HG03575 (cell line): Measurements from ENCODE around the gene GATAD2A.

ENCODE experiments used
- ATAC-seq: cut with Tn5 transposase; IDR thresholded peaks from one replicate; pipeline ENCODE4 v1.9.1; 2021; ENCODE audit not compliant: unreplicated experiment, insufficient number of reproducible peaks, low FRiP score; ENCODE audit errors: extremely low read depth

Gene GATAD2A

DNA sequence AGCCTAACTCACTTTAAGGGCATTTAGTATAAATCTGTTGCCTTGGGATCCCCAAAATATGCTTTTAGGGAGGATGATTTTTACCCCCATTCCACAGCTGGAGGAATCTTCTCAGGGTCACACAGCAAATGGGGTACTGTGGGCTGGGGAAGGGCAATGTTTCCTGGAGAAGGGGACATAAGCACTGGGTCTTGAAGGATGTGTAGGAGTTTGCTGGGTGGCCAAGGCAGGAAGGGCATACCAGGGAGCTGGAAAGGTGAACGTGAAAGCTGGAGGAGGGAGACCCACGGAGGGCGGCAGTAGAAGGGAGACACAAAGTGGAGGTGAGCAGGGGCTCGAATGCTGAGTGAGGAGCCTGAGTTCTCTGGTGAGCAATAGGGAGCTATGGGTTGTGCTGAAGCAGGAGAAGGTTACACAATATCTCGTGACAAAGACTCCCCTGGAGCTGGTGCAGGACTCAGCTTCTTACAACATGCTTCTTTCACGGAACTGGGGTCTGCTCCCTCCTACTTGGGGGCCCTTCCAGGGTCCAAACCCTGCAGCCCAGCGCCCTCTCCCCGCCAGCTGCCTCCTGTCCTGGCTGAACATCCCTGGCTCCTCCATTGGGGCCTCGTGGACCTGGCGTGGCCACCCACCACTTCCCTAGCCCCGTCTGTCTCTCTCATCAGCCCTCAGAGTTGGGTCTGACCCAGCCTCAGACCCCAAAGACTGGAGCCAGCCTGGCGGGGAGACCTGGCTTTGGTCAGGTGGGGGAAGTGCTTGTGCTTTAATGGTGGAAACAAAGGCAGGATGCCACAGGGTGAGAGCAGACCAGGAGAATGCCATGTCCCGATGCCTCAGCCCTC, 143.7 kb downstream of the GATAD2A start:
- ATAC-seq = no peak

DNA sequence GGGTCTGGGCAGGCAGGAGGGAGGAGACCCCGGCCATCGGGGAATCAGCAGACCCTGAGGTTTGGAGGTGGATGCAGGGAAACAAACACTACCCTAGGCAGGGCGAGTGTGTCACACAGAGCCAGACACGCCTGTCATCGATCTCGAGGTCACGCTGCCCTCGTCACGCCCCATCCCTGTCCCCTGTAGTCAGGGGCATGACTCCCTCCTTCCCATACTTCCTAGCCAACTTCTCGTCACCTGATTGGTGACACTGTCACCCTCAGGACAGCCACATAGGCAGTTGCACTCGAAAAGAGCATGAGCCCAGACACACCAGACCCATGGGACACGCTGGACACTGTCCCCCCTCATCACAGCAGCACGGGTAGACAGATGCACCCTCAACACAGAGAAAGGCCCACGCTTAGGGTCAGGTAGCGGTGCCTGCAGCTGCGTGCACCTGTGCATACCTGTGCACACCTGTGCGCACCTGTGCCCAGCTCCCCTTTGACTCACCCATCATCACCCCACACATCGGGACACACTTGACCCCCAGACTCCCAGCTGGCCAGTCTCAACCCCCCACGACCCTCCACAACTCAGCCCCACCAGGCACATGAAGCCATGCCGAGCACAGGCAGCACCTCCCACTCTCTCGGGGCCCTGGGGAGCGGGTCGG, 144.5 kb downstream of the GATAD2A start:
- no peak for ATAC-seq

DNA sequence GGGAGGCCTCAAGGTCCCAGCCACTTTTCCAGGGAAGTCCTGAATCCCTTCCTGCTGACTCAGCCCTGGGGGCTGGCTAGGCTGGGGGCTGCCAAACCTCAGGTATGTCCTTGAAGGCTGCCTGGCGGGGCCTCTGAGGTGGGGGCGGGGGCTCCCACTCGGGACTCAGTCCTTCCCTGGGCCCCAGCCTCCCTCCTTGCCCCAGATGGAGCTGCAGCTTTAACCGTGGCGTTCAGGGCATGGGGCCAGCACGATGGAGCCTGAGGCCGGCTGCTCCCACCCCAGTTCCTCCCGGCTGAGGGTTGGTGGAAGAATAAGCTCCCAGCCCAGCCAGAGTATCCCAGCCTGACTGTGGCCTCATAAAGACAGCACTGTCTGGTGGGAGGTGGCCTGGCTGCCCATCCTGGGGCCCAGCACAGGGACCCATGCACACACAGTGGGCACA, 145.0 kb downstream of the GATAD2A start:
- ATAC-seq = no peak

DNA sequence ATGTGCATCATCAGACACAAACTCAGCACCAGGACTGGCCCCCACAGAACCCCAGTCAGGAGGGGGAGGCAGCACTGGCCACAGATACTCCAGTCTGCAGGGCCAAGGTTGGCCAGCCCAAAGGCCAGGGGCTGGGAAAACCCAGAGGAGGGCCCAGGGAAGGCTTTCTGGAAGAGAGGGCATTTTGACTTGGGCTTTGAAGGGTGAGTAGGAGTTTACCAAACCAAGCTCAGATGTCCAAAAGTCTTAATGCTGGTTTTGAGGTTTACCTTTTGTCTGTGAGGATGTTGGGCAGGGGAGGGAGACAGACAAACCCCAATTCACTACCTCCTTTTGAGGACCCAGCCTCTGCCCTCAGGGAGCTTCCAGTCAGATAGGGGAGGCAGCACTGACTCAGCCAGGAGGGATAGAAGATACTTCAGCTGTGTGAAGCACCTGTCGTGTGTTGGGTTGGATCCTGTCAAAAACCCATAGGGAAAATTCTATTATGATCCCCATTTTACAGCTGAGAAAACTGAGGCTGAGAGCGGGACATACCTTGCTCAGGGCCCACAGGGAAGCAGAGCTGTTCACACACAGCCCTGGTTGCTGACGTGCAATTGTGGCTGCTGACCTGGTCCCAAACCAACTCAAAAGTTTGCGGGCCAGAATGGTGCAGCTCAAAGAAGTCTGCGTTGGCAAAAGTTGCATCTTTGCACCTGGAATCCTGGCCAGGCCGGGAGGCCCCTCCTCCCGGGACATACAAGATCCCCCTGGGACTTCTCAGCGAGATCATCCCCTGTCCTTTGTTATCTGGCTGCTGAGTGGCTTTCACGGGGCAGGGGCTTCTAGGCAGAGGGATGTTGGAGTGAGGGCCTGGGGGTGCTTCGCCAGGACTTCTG, 145.7 kb downstream of the GATAD2A start:
- ATAC-seq = no peak

DNA sequence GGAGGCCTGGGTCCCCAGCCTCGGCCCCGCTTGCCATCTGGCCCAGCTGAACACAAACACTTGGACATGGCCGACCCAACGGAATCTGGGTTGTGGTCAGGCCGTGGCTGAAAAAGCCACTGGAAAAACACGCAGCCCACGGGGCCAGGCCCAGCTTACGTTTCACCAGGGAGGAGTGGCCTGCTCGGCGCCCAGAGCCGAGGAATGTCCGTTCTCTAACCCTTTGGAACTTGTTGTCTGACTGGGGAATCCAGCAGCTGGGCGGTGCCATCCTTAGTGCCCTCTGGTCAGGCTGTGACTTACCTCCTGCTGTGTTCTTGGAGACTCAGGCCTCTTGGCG, 146.3 kb downstream of the GATAD2A start:
- no peak for ATAC-seq

DNA sequence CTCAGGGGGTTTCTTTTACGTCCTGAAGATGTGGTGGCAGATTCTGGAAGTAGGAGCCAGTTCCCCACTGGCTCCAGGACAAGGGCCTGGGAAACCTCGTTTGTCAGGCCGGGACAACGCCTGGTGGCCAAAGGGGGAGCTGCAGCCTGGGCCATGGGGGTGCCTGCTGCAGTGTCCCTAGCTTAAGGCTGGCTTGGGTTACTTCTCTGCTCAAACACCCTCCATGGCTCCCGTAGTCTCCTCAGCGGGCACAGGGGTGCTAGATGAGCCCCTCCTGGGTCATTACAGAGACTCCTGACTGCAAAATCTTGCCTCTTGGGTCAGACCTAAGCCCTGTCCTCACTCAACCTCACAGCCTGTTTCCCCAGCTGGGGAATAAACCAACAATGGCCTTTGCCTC, 147.3 kb downstream of the GATAD2A start:
- ATAC-seq = no peak

DNA sequence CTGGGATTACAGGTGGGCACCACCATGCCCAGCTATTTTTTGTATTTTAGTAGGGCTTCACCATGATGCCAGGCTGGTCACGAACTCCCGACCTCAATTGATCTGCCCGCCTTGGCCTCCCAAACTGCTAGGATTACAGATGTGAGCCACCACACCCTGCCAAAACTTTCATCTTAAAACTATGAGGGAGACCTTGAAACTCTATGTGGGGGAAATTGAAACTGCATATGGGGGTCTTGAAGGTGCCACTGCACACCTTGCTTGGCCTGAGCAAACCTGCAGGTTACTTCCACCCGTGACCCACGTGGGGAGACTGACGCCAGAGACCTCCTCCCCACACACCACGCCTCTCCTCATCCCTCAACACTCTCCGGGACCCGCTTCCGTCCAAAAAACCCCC, 148.2 kb downstream of the GATAD2A start:
- ATAC-seq = no peak

DNA sequence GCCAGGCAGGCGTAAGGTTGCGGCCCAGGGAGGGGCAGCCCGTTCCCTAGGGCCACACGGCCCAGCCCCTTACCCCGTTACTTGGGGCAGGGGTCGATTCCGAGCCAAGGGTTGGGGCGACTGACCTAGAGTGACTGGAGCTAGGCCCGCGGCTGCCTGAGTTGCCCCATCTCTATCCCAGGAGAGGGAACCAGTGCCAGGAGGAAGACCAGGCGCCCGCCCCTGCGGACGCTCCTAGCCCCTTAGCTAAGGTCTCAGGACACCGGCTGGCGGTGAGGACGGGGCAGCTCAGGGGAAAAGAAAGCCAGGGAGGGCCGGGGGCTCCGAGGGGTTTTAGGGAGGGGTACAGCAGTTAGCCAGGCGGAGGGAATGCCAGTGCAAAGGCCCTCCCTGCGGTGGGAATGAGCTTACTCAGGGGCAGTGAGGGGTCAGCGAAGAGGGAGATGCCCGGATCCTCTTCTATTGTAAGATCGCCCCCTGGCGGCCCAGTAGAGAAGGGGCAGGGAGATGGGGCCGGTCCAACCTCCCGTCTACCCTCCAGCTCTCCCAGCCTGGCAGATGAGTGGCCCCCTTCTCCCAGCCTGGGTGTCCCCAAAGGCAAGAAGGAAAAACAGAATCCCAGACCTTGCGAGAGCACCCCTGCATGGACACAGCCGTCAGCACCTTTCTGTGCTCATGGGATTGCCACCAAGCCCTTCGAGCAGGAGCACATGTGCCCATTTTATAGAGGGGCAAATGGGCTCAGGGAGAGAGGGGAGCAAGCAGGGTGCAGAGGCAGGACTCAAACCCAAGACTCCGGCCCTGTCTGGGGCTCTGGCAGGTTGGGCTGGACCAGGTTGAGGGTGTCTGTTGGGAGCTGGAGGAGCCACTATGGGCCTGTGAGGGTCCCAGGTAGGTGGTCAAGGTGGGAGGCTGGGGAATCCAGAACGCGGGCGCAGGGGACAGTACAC, 148.9 kb downstream of the GATAD2A start:
- ATAC-seq = no peak

DNA sequence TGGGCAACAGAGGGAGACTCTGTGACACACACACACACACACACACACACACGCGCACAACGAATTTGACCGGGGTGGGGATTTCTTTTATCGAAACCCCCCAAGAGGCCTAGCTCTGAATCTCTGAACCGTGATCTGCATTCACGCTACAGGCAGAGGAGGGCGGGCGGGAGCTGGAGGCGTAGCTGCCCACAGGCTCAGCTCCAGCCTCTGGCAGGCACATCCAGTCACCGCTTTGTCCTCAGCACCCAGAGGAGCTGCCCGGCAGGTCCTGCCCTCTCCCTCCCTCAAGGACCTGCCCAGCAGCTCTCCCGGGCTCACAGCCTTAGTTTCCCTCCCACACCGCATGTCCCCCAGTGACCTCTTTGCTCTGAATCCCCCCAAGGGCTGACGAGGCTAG, 152.6 kb downstream of the GATAD2A start:
- no peak for ATAC-seq
